Measurements from ENCODE around the gene PNMT.

The PNMT gene

DNA sequence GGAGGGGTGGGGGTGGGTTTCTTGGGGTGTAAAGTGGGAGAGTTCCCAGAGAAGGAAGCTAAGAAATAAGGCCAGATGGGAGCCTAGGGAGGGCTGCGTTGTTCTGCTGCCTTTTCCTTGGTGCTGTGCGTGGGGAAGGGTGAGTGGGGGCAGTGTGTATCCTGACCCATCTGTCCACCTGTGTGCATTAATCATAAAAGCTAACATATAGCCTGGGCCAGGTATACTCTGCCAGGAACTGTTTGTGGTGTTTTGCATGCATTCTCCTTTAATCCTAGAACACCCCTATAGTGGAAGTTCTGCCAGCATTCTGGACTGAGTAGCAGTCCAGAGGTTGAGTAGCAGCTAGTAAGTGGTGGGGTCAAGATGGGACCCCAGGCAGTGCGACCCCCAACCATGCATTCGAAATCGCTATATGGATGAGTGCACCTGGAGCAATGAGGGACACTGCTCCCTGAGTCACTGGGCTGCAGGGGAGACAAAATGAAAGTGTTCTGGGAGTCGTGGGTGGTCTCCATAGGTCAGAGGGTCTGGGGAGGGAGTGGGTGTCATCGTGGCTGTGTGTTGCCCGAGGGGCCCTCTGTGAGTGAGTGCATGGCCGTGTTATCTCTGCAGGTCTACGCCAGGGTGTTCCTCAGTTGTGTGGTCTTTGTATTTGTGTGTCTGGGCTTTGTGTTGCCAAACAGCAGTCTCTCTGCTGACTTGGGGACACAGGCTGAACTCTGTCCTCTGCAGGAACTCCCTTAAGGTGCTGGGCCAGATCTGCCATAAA, 32.9 kb downstream of the PNMT start:
- ChIA-PET CTCF (interaction anchor here (1.0 to 7.9 kb wide), 12 partner anchors 10 to 82 kb away, joined by 3 to 48 read pairs (median 6); partner anchors contain the start of genes MIEN1 and PGAP3), POLR2A (interaction anchor here (1.9 to 2.0 kb wide), 2 partner anchors 12 to 29 kb away, joined by 13 to 27 read pairs; partner anchors contain the start of genes MIEN1 and PGAP3)
- peak overlapping the region; percentile 78 for H3K4me3 ChIP-seq (ENCODE audit: low read depth, low read length)
- TF ChIP-seq, protein P1, sequence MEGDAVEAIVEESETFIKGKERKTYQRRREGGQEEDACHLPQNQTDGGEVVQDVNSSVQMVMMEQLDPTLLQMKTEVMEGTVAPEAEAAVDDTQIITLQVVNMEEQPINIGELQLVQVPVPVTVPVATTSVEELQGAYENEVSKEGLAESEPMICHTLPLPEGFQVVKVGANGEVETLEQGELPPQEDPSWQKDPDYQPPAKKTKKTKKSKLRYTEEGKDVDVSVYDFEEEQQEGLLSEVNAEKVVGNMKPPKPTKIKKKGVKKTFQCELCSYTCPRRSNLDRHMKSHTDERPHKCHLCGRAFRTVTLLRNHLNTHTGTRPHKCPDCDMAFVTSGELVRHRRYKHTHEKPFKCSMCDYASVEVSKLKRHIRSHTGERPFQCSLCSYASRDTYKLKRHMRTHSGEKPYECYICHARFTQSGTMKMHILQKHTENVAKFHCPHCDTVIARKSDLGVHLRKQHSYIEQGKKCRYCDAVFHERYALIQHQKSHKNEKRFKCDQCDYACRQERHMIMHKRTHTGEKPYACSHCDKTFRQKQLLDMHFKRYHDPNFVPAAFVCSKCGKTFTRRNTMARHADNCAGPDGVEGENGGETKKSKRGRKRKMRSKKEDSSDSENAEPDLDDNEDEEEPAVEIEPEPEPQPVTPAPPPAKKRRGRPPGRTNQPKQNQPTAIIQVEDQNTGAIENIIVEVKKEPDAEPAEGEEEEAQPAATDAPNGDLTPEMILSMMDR (IDR thresholded peaks at IDR 0.05; ENCODE audit: insufficient read depth, low read length, missing control alignments) = no peak
- DNase-seq (ENCODE audit: low read depth, low spot score) = no peak

- CTCF ChIA-PET = interaction anchor here (0.6 to 7.9 kb wide), 5 partner anchors 24 to 276 kb away, joined by 3 to 48 read pairs (median 9); partner anchors contain the start of gene MIEN1
- POLR2A ChIA-PET = interaction anchor here (0.6 kb wide), 2 partner anchors 9 to 14 kb away, joined by 3 read pairs; partner anchors contain the start of gene PGAP3
- H3K4me3 ChIP-seq (ENCODE audit: low read depth, low read length) = peak overlapping the region; percentile 78
These were observed 33.6 kb downstream of the PNMT start for GRCh38 chr17:39701784-39702422.

DNA sequence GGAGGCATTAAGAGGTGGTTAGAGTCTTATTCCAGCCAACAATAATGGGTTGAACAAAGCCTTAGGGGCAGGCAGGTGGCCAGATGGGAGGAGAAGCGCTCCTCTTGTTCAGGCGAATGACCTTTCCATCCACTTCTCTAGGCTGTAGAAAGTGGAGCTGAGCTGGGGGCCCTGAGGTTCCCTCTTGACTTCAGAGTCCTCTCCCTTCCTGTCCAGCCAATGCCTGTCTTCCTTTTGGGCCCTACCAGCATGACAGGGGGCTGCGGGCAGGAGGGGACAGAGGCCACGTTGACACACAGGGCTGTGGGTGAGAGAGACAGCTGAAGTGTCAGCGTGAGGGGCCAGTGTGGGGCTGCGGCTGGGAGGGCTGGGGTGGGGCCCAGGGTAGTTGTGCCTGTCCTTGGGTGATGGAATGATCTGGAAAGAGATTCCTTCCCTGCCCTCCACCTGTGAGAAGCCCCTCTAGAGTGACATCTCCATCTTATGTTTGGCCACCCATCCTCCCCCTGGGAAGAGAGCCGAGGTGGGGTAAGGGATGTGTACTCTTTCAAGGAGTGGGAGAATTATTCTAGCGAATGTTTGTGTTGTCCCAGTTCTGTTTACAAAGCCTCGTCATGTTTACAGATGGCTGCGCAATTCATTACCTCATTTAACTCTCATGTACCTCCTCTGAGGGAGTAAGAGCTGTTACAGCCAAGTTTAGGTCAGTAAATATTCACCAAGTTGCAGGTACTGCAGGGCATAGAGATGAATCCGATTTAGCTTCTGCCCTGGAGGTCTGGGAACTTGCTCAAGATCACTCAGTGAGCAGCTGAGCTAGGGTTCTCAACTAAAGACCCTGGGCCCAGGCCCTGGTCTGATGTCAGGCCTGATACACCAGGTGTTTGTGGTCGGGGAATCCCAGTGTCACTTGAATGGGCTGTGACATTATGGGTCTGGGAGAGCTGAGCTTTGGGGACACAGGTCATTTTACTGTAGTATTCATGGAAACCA, 34.9 kb downstream of the PNMT start:
- CTCF ChIA-PET = interaction anchor here (0.6 to 7.9 kb wide), 8 partner anchors 14 to 275 kb away, joined by 3 to 48 read pairs (median 4); partner anchors contain the start of genes MIEN1 and PGAP3
- no peak overlapping the region for H3K4me3 ChIP-seq (ENCODE audit: low read depth, low read length)
- TF ChIP-seq, protein P1 (IDR thresholded peaks at IDR 0.05; ENCODE audit: insufficient read depth, low read length, missing control alignments) = no peak
- no peak for DNase-seq (ENCODE audit: low read depth, low spot score)
- POLR2A ChIA-PET = interaction anchor here (0.6 kb wide), 1 partner anchor 8 kb away, joined by 3 read pairs; no protein-coding TSS in a partner anchor

More at GRCh38 chr17:39701784-39702422, 33.6 kb downstream of the PNMT start:
- TF ChIP-seq, protein P1 (IDR thresholded peaks at IDR 0.05; ENCODE audit: insufficient read depth, low read length, missing control alignments) = no peak
- no peak for DNase-seq (ENCODE audit: low read depth, low spot score)

- DNase-seq (ENCODE audit: low read depth, low spot score) = no peak
- TF ChIP-seq, protein P1 (IDR thresholded peaks at IDR 0.05; ENCODE audit: insufficient read depth, low read length, missing control alignments) = no peak
- CTCF ChIA-PET = interaction anchor here (1.0 to 7.9 kb wide), 5 partner anchors 13 to 83 kb away, joined by 3 to 48 read pairs (median 4); partner anchors contain the start of genes MIEN1 and PGAP3
- H3K4me3 ChIP-seq (ENCODE audit: low read depth, low read length) = no peak overlapping the region
- POLR2A ChIA-PET = no interaction called here
These were observed 35.7 kb downstream of the PNMT start for GRCh38 chr17:39703913-39704312.

DNA sequence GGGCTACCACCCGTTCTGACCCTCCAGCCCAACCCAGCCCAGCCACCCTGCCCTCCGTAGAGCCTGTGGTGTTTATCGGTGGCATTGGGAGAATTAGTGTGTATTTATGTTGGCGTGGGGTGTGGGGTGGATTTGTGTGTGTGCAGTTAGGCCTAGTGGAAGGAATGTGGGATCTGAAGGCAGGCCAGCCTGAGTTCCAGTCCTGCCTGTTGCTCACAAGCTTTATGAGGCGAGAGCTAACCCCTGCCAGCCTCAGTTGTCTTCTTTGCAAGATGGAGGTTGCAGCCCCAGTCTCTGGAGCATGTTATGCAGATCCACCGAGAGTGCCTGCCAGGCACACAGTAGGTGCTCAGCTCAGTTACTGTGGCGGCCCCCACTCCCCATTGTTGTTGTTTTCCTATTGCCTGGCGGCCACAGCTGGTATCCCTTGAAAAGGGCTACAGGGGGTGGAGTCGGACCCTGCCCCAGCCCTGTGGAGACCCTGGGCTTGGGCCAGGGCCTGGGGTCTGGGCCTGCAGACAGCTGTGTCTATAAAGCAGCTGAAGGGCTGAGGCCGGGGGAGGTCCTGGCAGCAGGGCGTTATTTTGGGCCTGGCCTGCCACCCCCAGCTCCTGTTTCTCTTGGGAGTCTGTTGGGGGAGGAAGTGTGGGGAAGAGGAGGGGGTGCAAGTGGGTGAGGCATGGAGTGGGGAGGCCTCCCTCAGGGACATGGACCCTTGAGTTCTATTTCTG, 36.7 kb downstream of the PNMT start:
- POLR2A ChIA-PET = no interaction called here
- CTCF ChIA-PET = interaction anchor here (0.6 to 2.5 kb wide), 4 partner anchors 10 to 56 kb away, joined by 3 to 17 read pairs (median 4); partner anchors contain the start of gene MIEN1
- TF ChIP-seq, protein P1 (IDR thresholded peaks at IDR 0.05; ENCODE audit: insufficient read depth, low read length, missing control alignments) = peak; percentile 34
- H3K4me3 ChIP-seq (ENCODE audit: low read depth, low read length) = no peak overlapping the region
- no peak for DNase-seq (ENCODE audit: low read depth, low spot score)
